Stimulated activated CD4-positive, alpha-beta T cell treated with anti-CD3 and anti-CD28 coated beads, Interleukin-2, amount 100 ng/mL, for 48 hours (primary cell): ENCODE measurements around the gene MRPL43.

Experiments
- DNase-seq, 2 donors: peaks; one replicate each; pipeline ENCODE4 v3.0.0-alpha.2; 2020

MRPL43 gene

GRCh38 chr10:101018600-101019439 is 31.5 kb upstream of the MRPL43 start:
- DNase-seq: peak; percentile 83

DNA sequence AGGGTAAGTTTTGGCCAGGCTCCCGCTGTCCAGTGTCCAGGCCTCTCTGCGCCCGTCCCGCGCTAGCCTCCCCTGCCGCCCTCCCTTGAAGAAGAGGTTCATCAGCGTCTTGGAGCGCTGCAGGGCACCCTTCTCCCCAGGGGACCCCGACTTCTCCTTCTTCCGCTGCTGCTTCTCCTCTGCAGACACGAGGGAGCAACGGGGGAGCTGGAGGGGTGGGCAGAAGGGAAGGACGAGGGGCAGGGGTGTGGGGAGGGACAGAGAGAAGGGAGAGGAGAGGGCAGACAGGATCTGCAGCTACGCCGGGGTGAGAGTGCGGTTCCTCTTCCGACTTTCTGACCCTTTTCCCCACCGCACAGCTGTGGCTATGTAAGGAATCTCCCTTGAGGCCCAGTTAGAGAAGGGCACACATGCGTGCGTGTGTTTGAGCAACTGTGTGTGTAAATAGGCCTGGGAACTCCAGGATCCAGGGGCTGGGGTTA is 30.9 kb upstream of the MRPL43 start:
- no peak for DNase-seq

- DNase-seq: no peak
Measured at GRCh38 chr10:101016814-101017213, 29.5 kb upstream of the MRPL43 start.

DNA sequence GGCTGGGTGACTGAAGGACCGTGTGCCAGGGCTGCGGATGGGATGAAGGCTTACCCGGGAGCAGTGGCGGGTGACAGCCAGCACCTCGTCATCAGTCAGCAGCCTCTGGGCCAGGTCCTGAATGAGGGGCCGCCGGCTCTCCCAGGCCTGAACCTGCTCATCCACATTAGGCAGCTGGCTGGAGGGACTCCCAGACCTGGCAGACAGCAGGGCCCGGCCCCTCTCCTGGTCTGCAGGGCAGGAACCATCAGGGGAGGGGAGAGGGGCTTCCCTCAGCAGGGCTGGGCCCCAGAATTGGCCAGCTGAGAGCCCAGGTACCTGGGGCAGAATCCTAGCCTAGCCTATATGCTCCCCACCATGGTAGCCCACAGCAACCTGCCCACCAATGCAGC is 28.3 kb upstream of the MRPL43 start:
- DNase-seq: no peak

DNA sequence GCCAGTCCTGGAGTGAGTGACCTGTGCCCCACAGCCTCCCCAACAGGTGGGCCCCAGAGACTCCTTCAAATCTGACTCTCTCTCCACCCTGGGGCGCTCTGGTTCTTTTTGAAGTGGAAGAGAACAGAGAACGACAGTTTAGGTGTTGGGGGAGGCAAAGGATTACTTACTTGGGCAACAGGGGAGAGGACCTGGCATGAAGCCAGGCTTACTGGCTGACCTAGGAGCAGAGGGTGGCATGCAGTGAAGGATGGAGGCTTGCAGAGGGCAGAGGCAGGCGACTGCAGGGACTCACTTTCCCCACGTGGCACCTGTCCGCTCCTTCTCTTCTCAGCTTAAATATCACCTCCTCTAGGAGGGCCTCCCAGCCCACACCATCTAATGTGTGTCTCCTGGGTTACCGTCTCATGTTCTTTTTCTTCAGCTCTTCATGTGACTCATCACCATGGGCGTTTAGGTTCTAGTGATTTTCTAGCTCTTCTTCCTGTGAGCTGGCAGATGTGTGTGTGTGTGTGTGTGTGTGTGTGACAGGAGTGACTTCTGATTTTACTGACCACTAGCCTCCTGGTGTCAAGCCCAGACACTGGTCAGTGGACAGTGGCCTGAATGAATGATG is 27.8 kb upstream of the MRPL43 start:
- DNase-seq: peak in 1 of 2 donors; percentile 19

DNA sequence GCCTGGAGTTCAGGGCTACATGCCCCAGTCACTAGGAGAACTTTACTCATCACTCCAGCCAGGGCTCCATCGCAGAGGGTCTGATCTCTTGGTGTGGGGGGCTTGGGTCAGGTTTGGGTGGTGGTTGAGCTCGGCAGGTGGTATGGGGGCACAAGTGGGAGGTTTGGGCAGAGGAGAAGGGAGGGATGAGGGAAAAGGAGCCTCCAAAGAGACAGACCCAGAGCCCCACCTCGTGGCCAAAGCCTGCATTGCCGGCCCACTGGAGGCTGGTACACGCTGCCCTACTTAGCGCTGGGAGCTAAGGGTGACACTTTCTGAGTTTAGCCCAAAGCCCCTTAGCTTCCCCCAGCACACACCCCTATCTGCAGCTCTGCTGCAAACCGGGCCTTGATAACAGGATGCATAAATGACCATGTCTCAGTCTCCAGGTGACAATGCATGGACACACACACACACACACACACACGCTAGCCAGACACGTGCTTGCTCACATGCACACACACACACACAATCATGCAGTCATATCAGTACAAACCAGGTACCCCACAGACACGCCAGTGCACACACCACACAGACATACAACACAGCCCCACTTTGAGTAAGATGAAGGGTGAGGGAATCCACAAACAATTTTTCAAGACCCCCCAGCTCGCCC is 27.1 kb upstream of the MRPL43 start:
- peak; percentile 84 to 87 for DNase-seq

- DNase-seq: no peak
Measured at GRCh38 chr10:101013365-101013825, 26.1 kb upstream of the MRPL43 start.

GRCh38 chr10:101012525-101013364 is 25.4 kb upstream of the MRPL43 start:
- peak; percentile 82 for DNase-seq

DNA sequence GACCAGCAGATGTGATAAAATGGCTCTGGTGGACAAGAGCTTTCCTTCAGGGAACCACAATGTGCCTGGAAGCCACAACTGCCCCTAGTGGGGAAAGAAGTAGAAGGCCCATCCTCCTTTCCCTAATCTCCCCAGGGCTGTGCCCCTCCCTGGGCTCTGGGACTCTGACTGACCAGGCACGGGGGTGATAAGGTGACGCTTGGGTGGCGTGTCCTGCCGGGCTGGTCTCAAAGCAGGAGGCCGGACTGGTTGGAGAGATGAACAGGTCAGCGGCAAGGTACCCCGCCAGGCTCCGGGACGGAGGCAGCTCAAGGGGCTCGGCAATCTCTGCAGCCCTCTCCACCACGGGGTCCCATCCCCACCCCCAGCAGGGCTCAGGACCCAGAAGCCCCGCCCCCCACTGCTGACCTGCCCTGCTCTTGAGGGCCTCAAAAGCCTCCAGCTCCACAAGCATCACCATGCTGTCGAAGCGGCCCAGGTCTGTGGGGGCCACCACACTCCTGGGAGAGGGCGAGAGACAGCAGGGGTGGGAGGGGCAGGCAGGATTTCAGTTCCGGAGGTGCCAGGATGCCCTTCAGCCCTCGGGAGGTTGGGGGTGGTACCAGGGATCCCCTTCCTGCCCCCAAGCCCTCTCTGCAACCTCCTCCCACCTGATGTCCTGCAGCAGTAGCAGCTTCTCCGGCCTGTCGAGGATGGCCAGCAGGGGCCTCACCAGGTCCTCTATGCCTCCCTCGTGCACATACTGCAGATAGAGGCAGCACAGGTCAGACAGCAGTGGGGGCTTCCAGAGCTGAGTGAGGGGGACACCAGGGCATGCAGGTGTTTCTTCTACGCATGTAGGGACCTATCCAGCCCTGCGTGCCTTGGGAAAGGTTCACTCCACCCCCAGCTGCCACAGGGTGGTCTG is 24.5 kb upstream of the MRPL43 start:
- no peak for DNase-seq

DNA sequence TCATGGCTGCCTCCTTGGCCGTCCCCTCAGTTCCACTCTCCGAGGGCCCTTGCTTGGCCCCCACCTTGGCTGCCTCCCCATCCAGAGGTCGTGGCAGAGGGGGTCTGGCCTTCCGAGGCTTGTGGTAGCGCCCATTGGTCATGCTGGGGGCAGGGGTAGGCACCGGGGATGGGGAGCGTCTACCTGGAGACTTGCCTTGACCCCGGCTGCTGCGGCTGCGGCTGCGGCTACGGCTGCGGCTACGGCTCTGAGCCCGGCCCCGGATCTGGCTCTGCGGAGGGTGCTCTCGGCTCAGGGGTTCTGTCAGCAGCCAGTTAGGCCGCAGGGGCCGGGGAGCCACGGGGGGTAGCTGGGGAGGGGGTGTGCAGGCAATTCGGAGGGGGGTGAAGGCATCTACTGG is 23.0 kb upstream of the MRPL43 start:
- no peak for DNase-seq

DNA sequence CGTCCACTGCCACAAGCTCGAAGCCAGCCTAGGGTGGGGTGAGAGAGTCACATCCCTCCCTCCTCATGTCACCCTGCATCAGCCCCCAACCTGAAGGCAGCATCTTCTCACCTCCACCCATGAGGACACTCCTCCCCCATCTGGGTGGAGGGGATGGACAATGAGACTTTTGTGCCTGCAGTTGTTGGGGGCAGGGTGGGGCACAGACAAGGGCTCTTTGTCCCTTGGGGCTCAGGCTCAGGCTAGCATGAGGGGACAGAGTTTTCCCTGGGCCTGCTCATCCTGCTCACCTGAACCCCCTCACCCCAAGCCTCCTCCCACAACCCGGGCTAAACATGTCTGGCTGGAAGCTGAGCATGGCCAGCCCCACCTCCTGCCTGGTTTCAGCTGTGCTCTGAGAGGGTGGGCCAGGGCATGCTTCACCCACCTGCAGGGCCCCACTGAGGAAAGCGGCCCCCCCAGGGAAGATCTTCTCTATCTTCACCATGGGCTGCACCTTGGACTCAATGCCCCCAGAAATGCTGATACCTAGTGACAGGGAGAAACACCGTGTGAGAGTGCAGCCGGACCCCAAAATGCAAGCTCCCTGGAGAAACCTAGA is 21.6 kb upstream of the MRPL43 start:
- no peak for DNase-seq

GRCh38 chr10:101007915-101008822 is 20.9 kb upstream of the MRPL43 start:
- DNase-seq: no peak

DNA sequence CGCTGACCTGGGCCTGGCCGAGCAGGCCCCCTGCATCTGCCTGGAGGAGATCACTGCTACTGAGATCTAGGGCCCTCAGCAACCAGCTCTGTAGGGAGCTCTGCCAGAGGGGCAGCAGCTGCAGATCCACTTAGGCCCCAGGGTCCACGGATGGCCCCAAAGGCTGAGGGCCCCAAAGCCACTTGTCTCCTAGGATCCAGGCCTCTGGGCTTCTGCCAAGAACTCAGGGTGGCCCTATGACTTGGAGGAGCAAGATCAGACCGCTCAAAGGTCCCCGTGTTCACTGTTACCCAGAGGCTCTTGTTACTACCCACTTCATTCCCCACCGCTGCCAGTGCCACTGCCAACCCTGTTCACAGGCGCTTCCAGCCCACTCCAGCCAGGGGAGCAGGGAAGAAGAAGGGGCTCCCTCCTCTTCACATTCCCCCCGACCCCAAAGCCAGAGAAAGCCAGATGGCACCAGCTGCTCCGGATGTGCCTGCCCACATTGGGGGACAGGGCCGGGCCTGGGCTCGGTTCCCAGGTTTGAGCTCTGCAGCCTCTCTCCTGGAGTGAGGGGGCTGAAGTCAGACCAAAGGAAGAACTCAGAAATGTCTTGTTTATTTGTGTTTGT is 19.9 kb upstream of the MRPL43 start:
- DNase-seq: no peak

- DNase-seq: no peak
Measured at GRCh38 chr10:101006593-101007098, 19.3 kb upstream of the MRPL43 start.

GRCh38 chr10:101005869-101006567 is 18.7 kb upstream of the MRPL43 start:
- DNase-seq: no peak

DNA sequence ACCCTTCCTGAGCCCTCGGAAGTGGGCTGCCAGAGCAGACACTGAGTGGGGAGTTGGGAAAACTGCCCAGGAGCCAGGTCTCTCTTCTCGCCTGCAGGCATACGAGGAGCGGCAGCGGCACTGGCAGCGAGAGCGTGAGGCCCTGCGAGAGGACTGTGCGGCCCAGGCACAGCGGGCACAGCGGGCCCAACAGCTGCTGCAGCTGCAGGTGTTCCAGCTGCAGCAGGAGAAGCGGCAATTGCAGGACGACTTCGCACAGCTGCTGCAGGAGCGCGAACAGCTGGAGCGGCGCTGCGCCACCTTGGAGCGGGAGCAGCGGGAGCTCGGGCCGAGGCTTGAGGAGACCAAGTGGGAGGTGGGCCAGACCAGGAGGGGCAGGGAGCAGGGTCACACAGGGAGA is 18.1 kb upstream of the MRPL43 start:
- DNase-seq: no peak

DNA sequence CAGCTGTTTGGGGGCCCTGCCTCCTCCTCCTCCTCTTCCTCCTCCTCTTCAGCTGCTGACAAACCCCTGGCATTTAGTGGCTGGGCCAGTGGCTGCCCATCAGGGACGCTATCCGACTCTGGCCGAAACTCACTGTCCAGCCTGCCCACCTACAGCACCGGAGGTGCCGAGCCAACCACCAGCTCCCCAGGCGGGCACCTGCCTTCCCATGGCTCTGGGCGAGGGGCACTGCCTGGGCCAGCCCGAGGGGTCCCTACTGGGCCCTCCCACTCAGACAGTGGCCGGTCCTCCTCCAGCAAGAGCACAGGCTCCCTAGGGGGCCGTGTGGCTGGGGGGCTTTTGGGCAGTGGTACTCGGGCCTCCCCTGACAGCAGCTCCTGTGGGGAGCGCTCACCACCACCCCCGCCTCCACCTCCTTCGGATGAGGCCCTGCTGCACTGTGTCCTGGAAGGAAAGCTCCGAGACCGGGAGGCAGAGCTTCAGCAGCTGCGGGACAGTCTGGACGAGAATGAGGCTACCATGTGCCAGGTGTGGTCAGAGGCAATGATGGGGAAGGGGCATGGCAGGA is 16.4 kb upstream of the MRPL43 start:
- no peak for DNase-seq

DNA sequence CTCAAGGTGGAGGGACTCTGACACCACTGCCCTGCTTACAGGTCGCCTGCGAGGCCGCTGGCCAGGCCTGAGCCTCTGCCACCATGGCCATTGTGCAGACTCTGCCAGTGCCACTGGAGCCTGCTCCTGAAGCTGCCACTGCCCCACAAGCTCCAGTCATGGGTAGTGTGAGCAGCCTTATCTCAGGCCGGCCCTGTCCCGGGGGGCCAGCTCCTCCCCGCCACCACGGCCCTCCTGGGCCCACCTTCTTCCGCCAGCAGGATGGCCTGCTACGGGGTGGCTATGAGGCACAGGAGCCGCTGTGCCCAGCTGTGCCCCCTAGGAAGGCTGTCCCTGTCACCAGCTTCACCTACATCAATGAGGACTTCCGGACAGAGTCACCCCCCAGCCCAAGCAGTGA is 15.2 kb upstream of the MRPL43 start:
- no peak for DNase-seq

DNA sequence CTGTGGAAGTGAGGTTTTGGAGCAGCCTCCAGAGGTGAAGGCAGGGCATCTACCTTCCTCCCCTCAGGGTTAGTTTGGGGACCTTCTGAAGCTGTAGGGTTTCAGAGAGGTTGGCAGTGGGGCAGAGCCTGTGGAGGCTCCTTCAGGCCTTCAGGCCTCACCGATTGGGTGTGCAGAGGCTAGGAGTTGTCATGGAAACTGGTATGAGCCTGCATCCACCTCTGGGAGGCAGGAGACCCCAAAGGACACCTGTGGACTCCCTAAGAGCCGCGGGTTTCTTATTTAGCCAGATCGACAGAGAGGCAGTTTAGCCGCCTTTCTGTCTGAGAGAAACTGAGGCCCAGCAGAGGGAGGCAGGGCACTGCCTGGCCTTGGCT is 14.3 kb upstream of the MRPL43 start:
- no peak for DNase-seq
